ENCODE results near the gene IFFO2. TPM values are rescaled to one million over a fixed set of nuclear protein-coding genes. Genes with fewer than 3 reads are reported as not detected.

Gene IFFO2
- total and polyA plus RNA-seq, 8 donors: 13.9 to 38.4 (median 24.3) TPM

- intact Hi-C loops (cut with DNase I): no loop called here
- Histone ChIP-seq H3K27me3 (no peaks in the 10 kb centered on the region), H3K9me3 (no peaks in the 10 kb centered on the region), H3K27ac (no peak overlapping the region), H3K36me3 (no peaks in the 10 kb centered on the region), H3K4me1 (no peaks in the 10 kb centered on the region), H3K4me3 (no peak overlapping the region)
- no peak for TF ChIP-seq CTCF (IDR thresholded peaks at IDR 0.05)
- ATAC-seq (no peak), FAIRE-seq (no peak), DNase-seq (peak in 1 of 6 donors; percentile 53)
- WGBS, 2 donors: 75 to 76% methylated on average over 6 of the region's 6 CpGs
Measured at GRCh38 chr1:18884727-18885126, 71.7 kb downstream of the IFFO2 start.

GRCh38 chr1:18884419-18884717 lies 72.1 kb downstream of the IFFO2 start:
- intact Hi-C loops (cut with DNase I): no loop called here
- 37 to 39% methylated on average over 4 of the region's 4 CpGs for WGBS, 2 donors
- Histone ChIP-seq H3K36me3 (no peaks in the 10 kb centered on the region), H3K4me1 (no peaks in the 10 kb centered on the region), H3K9me3 (no peaks in the 10 kb centered on the region), H3K4me3 (no peak overlapping the region), H3K27ac (no peak overlapping the region), H3K27me3 (no peaks in the 10 kb centered on the region)
- peak in 1 of 4 donors; percentile 4 for TF ChIP-seq CTCF (IDR thresholded peaks at IDR 0.05)
- FAIRE-seq (no peak), ATAC-seq (no peak), DNase-seq (no peak)

GRCh38 chr1:18883636-18884418 lies 72.6 kb downstream of the IFFO2 start:
- WGBS, 2 donors: 30 to 35% methylated on average over 14 of the region's 14 CpGs
- Histone ChIP-seq H3K27ac (no peak overlapping the region), H3K9me3 (no peaks in the 10 kb centered on the region), H3K27me3 (no peaks in the 10 kb centered on the region), H3K4me3 (no peak overlapping the region), H3K4me1 (no peaks in the 10 kb centered on the region), H3K36me3 (no peaks in the 10 kb centered on the region)
- DNase-seq (peak; percentile 52 to 91 (median 80)), FAIRE-seq (no peak), ATAC-seq (peak; percentile 80 to 96 (median 90))
- intact Hi-C loops (cut with DNase I): no loop called here
- peak; percentile 87 to 90 (median 88) for TF ChIP-seq CTCF (IDR thresholded peaks at IDR 0.05)

- no peaks in the 10 kb centered on the region for H3K27me3 ChIP-seq
Measured at GRCh38 chr1:18883079-18883478, 73.4 kb downstream of the IFFO2 start.

More at GRCh38 chr1:18883079-18883478, 73.4 kb downstream of the IFFO2 start:
- FAIRE-seq: no peak
- Histone ChIP-seq H3K9me3 (no peaks in the 10 kb centered on the region), H3K36me3 (no peaks in the 10 kb centered on the region), H3K4me1 (no peaks in the 10 kb centered on the region), H3K27ac (no peak overlapping the region), H3K4me3 (no peak overlapping the region)
- intact Hi-C loops (cut with DNase I): no loop called here
- peak in 1 of 6 donors; percentile 62 for DNase-seq
- WGBS, 2 donors: 93 to 97% methylated on average over 20 to 23 of the region's 23 CpGs
- no peak for ATAC-seq
- TF ChIP-seq CTCF (IDR thresholded peaks at IDR 0.05): no peak

Measured in pancreas (tissue), 10 donors.